AG04449 (cell line): ENCODE data around the gene EMID1.

Experiments
- CTCF ChIA-PET: fragments of 350-600 bp; formaldehyde crosslinking; extraction: SDS; loops from one replicate; lab custom pipeline; 2021; ENCODE audit warnings: antibody characterized with exemption; lab: Yijun Ruan, JAX
- POLR2A ChIA-PET: fragments of 400-600, 350-600 bp; formaldehyde crosslinking; extraction: SDS; loops from one replicate; lab custom pipeline; 2020; ENCODE audit warnings: antibody characterized with exemption, inconsistent platforms; lab: Yijun Ruan, JAX
- DNase-seq: peaks from one replicate; pipeline ENCODE4 v3.0.0-alpha.2; 2010; ENCODE audit warnings: low read depth, low spot score
- H3K4me3 ChIP-seq: 2 replicates; pipeline ENCODE4 v1.5.1; 2011; ENCODE audit warnings: low read depth, mild to moderate bottlenecking, control low read depth, low read length
- CTCF ChIP-seq: IDR thresholded peaks from one replicate; pipeline ENCODE4 v1.5.1; 2011; ENCODE audit warnings: mild to moderate bottlenecking, moderate library complexity, low read length, control low read depth, inconsistent platforms; ENCODE audit not compliant: insufficient read depth; ENCODE audit errors: missing control alignments

Gene EMID1

GRCh38 chr22:29175312-29175835, 30.3 kb upstream of the EMID1 start:
- no peak for TF ChIP-seq CTCF
- ChIA-PET CTCF (interaction anchor here (2.5 kb wide), 1 partner anchor 21 kb away, joined by 10 read pairs; no protein-coding TSS in a partner anchor), POLR2A (no interaction called here)
- no peak for DNase-seq
- H3K4me3 ChIP-seq, result no peak overlapping the region

GRCh38 chr22:29183971-29184848, 21.5 kb upstream of the EMID1 start:
- DNase-seq, result no peak
- H3K4me3 ChIP-seq, result no peak overlapping the region
- ChIA-PET CTCF (interaction anchor here (1.1 to 1.6 kb wide), 3 partner anchors 19 to 329 kb away, joined by 3 to 6 read pairs (median 4); no protein-coding TSS in a partner anchor), POLR2A (no interaction called here)
- TF ChIP-seq CTCF, result no peak

GRCh38 chr22:29184849-29185490, 20.7 kb upstream of the EMID1 start:
- ChIA-PET CTCF (interaction anchor here (0.9 to 1.6 kb wide), 5 partner anchors 18 to 329 kb away, joined by 3 to 6 read pairs (median 4); no protein-coding TSS in a partner anchor), POLR2A (no interaction called here)
- no peak for DNase-seq
- no peak overlapping the region for H3K4me3 ChIP-seq
- no peak for TF ChIP-seq CTCF

GRCh38 chr22:29186302-29186701, 19.4 kb upstream of the EMID1 start:
- no peak for DNase-seq
- TF ChIP-seq CTCF, result no peak
- POLR2A ChIA-PET, result no interaction called here
- CTCF ChIA-PET, result interaction anchor here (1.4 kb wide), 1 partner anchor 59 kb away, joined by 5 read pairs; no protein-coding TSS in a partner anchor
- H3K4me3 ChIP-seq, result no peak overlapping the region

- ChIA-PET CTCF (no interaction called here), POLR2A (no interaction called here)
- DNase-seq, result no peak
- no peak overlapping the region for H3K4me3 ChIP-seq
- no peak for TF ChIP-seq CTCF
These were observed 17.9 kb upstream of the EMID1 start for GRCh38 chr22:29187831-29188230.
